GM12892 (cell line): ENCODE results near the gene JMY.
"Not testable (repeated sequence)": the region's sequence is repeated elsewhere in the genome, so short reads cannot be mapped to it uniquely, and the experiment has no call there.

Experiments
- DNase-seq: peaks from one replicate; pipeline ENCODE4 v3.0.0; 2011; ENCODE audit not compliant: insufficient read length
- FAIRE-seq: peaks from 2 replicates; lab custom pipeline; 2011; peaks lifted over from hg19 to GRCh38; lab: Jason Lieb, UNC
- POLR2A ChIP-seq: IDR thresholded peaks from 2 replicates; pipeline ENCODE4 v1.6.1; 2011; ENCODE audit warnings: low read depth, low read length, control low read depth
- POLR2AphosphoS5 ChIP-seq: IDR thresholded peaks from 2 replicates; pipeline ENCODE4 v1.6.1; 2011; ENCODE audit warnings: low read depth, low read length, control low read depth
- TAF1 ChIP-seq: IDR thresholded peaks from 2 replicates; pipeline ENCODE4 v1.6.1; 2011; ENCODE audit warnings: low read depth, mild to moderate bottlenecking, control low read depth, low read length, borderline replicate concordance

The JMY gene

DNA sequence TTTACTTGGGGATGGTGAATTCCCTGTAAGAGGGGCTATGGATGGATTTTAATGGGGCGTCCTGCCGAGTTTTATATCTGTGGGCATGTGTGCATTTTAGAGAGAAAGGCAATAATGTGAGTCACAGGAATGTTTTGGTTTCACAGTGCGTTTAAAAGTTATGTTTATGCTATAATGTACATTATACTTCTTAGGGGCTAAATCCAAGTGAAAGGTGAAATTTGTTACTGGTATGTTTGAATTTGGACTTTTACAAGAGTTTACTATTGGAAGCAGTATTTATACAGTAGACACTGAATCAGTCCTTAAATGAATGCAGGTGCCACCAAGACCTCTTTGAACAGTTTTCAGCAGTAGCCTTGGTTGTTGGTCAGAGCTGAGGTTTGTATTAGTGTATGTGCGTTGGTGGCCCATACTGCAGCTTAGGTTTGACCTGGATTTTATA lies 5.6 kb downstream of the JMY start:
- TF ChIP-seq POLR2A (no peak), TAF1 (no peak), POLR2AphosphoS5 (no peak)
- FAIRE-seq = no peak
- no peak for DNase-seq

DNA sequence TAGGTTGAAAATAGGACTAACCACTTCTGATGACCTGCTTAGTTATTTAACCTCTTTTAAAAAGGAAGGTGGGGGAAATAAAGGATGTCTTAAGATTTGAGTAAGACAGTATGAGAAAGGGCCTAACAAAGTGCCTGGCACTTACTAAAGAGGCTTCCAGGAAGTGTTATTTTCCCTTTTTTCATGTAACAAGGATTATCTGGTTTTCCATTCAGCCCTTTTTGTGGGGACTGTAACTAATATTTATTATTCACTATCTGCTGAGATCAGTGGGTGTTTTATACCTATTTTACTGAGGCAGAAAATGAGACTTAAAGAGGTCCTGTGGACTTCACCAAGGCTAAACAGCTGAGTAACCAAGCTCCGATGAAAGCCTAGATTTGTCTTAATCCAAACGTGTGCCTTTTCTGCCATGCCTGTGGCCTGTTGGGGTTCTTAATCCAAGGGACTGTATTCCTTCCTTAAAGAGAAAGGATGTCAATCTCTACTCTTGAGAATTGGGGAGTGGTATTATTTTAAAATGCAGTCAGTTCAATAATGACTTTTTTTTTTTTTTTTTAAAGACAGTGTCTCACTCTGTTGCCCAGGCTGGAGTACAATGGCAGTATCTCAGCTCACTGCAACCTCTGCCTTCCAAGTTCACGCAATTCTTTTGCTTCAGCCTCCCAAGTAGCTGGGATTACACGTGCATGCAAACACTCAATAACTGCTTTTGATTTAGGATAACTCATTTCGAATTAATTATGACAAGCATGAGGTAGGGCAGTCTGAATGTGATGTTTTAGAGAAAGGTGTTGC lies 6.5 kb downstream of the JMY start:
- FAIRE-seq = no peak
- DNase-seq = no peak
- TF ChIP-seq TAF1 (no peak), POLR2AphosphoS5 (no peak), POLR2A (no peak)

DNA sequence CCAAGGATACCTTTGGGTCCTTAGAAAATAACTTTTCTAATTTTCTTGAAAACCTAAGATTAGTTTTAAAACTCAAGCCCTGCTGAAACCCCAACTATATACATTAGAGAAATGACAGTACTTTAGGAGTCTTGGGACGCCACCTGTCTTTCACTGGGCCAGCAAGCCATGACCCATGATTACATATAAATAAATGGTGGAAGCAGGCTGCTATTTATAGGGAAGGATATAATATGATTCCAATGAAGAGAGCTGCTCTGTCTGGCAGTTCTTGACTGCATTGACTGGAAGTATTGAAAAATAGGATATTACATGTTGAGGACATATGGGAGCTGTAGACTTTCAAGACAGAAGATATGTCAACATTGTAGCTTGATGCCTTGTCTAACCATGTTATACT lies 7.3 kb downstream of the JMY start:
- FAIRE-seq (peak; percentile 42), DNase-seq (no peak)
- TF ChIP-seq POLR2AphosphoS5 (no peak), TAF1 (no peak), POLR2A (no peak)

DNA sequence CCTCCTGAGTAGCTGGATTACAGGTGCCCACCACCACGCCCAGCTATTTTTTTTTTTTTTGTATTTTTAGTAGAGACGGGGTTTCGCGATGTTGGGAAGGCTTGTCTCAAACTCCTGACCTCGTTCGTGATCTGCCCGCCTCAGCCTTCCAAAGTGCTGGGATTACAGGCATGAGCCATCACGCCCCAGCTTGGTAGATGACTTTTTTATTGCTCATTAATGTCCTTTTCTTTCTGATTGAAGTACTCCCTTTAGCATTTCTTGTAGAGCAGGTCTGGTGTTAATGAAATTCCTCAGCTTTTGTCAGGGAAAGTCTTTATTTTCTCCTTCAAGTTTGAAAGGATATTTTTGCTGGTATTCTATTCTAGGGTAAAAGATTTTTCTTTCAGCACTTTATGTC lies 18.1 kb downstream of the JMY start:
- DNase-seq, FAIRE-seq: not testable (repeated sequence)

DNA sequence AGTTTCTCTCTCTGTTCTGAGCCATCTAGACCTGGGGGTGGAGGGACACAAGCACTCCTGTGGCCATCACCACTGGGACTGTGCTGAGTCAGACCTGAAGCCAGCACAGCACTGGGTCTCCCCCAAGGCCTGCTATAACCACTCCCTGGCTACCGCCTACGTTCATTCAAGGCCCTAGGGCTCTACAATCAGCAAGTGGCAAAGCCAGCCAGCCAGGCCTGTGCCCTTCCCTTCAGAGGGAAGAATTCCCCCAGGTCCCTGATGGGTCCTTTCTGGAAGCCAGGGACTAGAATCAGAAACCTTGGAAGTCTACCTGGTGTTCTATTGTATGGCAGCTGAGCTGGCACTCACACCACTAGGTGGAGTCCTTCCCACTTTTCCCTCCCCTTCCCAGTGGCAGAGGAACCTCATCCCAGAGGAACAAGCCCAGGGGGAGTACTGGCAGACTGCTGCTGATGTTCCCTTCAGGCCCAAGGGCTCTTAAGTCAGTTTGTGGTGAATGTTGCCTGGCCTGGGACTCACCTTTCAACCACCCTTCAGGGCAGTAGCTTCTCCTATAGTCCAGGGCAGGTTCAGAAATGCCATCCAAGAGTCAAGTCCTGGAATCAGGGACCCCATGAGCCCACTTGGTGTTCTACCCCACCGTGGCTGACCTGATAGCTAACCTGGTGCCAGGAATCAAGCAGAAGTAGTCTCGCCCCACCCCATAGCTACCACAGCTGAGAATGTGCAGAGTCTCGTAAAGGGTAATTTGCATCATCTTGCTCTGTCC lies 20.0 kb downstream of the JMY start:
- peak; percentile 70 for FAIRE-seq
- no peak for DNase-seq
- TF ChIP-seq POLR2A (no peak), POLR2AphosphoS5 (no peak), TAF1 (no peak)

DNA sequence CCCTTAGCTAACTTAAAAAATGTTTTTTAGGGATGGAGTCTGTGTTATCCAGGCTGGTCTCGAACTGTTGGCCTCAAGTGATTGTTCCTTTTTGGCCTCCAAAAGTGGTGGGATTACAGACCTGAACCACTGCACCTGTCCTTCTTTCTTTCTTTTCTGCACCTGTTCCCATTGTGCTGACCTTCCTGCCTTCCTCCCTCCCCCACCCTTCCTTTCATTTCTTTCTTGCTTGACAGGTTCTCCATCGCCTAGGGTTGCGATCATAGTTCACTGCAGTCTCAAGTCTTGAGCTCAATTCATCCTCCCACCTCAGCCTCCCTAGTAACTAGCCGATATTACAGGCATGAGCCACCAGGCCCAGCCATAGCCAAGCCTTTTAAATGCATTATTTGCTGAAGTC lies 20.6 kb downstream of the JMY start:
- TF ChIP-seq POLR2A (no peak), POLR2AphosphoS5 (no peak), TAF1 (no peak)
- no peak for FAIRE-seq
- DNase-seq = no peak

DNA sequence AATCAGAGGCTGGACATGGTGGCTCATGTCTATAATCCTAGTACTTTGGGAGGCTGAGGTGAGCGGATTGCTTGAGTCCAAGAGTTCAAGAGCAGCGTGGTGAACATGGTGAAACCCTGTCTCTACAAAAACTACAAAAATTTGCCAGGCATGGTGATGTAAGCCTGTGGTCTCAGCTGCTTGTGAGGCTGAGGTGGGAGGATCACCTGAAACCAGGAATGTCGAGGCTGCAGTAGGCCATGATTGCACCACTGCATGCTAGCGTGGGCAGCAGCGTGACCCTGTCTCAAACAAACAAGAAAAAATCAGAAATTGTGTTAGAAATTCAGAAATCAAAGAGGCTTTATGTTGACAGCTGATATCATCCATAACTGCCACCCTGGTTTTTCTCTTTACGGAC lies 21.4 kb downstream of the JMY start:
- no peak for DNase-seq
- no peak for FAIRE-seq
- no peak for TF ChIP-seq POLR2AphosphoS5
- no peak for TF ChIP-seq POLR2A
- no peak for TF ChIP-seq TAF1

DNA sequence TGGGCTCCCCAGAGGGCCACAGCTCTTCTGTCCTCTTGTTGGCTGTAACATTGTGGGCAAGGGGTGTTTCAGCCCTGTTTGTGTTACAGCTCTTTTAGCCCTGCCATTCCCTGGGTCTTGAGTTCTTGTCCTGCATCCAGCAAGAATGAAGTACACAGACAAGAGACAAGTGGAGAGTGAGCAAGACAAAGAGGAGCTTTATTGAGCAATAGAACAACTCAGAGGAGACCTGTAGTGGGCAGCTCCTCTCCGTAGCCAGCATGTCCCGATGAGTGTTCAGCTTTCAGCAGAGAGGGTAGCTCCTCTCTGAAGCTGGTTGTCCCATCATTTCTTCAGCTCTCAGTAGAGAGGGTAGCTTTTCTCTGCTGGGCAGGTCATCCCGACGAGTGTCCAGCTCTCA lies 22.9 kb downstream of the JMY start:
- no peak for DNase-seq
- FAIRE-seq = no peak
- TF ChIP-seq TAF1 = no peak

DNA sequence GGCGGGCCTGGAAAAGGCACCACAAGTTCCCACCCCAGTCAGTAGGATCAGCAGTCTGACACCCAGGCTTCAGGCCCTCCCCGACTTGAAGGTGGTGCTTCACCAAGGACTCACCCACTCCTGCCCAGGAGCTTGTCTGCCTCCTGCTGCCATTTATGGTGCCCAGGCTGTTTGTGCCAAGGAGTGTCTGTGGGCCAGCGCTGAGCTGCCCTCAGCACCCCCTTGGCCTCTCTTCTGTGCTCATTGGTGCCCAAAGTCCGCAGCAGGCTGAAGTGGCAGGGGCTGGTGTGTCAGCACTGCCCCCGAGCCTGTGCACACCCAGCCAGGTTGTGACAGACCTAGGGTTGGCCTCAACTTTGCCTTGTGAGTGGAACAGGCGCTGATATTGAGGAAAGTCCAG lies 23.5 kb downstream of the JMY start:
- FAIRE-seq (no peak), DNase-seq (no peak)
- TF ChIP-seq POLR2AphosphoS5 = no peak
- TF ChIP-seq POLR2A = no peak
- no peak for TF ChIP-seq TAF1

DNA sequence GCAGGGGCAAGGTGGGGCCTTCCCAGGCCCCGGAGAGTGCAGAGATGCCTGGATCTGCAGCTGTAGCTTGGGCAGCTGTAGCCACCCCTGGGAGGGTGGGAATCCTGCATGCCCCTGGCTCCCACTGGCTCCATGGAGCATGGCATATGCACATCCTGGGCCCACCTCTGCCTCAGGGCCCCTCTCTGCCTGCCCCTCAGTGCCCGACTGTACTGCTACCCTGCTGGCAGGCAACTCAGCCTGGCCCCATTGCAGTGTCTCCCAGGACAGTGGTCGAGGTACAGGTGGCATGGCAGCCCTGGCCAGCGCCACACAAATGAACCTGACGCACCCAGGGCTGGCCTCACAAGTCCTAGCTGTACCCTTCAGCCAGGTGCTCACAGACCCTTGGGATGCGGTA lies 23.9 kb downstream of the JMY start:
- DNase-seq (no peak), FAIRE-seq (no peak)
- TF ChIP-seq POLR2A = no peak
- TF ChIP-seq TAF1 = no peak
- TF ChIP-seq POLR2AphosphoS5 = no peak

DNA sequence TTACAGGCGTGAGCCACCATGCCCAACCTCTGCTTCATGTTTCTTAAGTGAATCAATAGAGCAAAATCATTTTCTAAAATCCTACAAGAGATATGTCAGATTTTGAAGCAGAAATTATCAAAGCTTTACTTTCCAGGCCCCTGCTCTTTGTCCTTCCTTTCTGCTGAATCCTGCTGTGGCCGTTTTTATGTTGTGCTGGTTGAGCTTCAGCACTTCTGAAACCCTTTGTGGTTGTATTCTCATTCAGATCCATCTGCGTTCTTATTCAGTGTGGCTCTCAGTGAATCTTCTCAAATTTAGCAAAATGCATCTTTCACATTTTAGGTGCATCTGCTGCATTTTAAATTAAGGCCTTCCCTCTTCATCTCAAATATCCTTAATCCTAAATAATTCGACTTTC lies 26.0 kb downstream of the JMY start:
- TF ChIP-seq POLR2AphosphoS5 (no peak), TAF1 (no peak)
- FAIRE-seq = no peak

DNA sequence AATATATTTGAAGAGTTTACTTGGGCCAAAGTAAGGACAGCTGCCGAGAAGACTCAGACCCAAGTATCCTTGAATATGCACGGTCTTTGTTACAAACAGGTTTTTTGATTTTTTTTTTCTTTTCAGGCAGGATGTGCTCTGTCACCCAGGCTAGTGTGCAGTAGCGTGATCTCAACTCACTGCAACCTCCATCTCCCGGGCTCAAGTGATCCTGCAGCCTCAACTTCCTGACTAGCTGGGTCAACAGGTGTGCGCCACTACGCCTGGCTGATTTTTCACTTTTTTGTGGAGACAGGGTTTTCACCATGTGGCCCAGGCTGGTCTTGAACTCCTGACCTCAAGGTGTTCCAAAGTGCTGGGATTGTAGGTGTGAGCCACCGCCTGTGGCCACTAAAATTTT lies 27.4 kb downstream of the JMY start:
- TF ChIP-seq POLR2A = no peak
- TF ChIP-seq POLR2AphosphoS5 = no peak
- no peak for TF ChIP-seq TAF1
- DNase-seq (no peak), FAIRE-seq (peak; percentile 72)

More for the DNA sequence above, 26.0 kb downstream of the JMY start:
- DNase-seq = no peak
